Measurements from ENCODE around the gene CNOT8.

GRCh38 chr5:154819546-154819945 lies 38.9 kb upstream of the CNOT8 start:
- no peak for TF ChIP-seq CTCF (IDR thresholded peaks at IDR 0.05)
- TF ChIP-seq POLR2AphosphoS5 (IDR thresholded peaks at IDR 0.05): no peak

All from sigmoid colon (tissue), 4 donors.